GM21723 (cell line): ENCODE results near the gene GNAO1.

Experiments
- ATAC-seq: cut with Tn5 transposase; IDR thresholded peaks from one replicate; pipeline ENCODE4 v1.9.1; 2021; ENCODE audit warnings: mild to moderate bottlenecking, moderate library complexity; ENCODE audit not compliant: unreplicated experiment

GNAO1 gene

DNA sequence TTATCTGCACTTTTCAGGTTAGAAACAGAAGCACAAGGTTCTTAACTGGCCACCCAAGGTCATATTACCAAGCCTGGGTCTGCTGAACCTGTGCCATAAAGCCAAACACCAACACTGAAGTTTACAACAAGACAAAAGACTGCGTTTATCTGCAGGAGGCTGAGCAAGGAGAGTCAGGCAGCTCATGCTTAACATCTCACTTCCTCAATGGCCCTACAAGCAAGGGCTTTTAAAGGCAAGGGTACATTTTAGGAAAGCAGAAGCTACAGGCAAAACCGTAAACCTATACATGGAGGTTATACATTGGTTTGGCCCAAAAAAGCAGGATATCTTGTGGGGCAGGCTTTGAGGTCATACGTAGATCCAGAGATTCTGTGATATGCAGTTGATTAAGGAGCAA, 91.2 kb downstream of the GNAO1 start:
- ATAC-seq: no peak

DNA sequence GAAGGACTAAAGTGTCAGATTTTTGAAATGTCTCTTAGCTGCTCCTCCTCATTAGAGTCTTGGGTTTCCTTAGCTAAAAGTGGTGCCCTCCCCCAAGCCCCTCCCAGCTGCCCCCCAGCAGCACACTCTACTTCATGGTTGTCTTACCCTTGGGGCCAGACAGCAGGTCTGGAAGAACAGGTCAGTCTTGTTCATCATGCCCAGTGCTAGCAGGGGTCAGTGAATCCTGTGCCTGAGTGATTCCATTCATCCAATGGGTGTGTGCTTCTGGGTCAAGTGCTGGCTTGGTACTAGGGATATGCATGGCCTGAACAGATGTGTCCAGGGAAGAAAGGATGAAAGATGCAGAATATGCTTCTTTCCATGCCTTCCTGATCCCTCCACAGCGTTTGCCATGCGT, 93.2 kb downstream of the GNAO1 start:
- ATAC-seq: no peak

DNA sequence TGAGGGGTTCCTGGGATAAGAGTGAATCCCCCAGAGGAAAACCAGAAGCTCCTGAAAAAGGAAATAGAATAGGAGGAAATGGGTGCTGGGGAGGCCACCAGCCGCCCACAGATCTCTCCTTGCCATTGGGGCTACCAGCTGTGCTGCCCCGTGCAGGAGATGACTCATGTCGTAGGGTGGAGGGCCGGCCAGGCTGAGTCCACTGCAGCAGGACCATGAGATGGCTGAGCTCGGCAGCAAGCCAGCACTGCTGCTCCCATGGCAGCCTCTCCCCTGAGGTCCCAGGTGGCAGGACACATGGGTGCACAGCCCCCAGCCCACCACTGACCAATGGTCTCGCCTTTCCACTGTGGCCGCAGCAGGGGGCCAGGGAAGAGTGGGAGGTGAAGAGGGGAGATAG, 95.5 kb downstream of the GNAO1 start:
- ATAC-seq: no peak

DNA sequence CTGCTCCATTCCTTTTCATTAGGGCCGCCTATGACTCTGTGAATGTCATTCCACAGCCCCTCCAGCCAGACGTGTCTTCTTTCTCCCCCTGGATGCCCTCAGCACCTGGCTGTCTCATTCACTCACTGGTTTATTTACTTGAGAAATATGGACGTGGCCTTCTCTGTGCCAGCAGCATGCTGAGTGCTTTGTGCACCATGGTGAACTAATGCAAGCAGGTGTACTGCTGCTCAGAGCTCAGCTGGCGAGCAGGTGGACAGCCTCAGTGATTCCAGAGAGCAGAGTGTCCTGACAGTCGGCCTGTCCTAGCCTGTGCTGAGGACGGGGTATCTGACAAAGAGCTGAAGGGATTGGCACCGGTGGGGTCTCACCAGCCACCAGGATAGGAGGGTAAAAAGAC, 96.7 kb downstream of the GNAO1 start:
- ATAC-seq: no peak

DNA sequence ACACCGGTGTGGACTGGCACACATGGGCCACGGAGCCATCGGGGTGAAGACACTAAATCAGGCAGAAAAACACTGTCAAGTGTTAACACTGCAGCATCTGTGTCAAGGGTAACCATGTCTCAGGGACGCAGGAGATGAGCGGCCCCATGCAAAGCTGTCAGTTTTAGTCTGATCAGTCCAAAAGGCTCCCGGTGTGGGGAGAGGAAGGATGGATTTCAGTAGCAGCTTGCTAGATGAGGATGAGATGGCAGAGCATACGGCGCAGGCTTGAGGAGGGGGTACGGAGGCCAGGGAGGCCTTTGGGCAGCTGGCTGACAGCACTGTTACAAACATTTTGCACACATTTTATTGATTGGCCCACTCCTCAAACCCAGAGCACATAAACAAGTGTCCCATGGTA, 98.1 kb downstream of the GNAO1 start:
- no peak for ATAC-seq

DNA sequence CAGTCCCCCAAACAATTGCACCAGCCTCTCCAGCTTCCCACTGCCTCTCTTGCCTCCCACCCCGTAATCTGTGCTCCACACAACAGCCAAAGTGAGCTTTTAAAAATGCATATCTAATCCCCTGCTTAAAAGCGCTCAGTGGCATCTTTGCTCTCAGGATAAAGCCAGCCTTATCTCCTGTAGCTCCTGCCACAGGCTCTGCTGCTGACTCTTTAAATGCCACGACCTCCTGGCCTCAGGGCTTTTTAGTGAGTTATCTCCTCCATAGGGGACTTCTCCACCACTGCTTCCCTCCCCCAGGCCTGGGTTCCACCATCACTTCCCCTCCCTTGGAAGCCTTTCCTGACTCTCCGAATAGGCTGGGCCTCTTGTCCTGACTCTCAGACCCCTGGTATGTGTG, 98.6 kb downstream of the GNAO1 start:
- no peak for ATAC-seq

DNA sequence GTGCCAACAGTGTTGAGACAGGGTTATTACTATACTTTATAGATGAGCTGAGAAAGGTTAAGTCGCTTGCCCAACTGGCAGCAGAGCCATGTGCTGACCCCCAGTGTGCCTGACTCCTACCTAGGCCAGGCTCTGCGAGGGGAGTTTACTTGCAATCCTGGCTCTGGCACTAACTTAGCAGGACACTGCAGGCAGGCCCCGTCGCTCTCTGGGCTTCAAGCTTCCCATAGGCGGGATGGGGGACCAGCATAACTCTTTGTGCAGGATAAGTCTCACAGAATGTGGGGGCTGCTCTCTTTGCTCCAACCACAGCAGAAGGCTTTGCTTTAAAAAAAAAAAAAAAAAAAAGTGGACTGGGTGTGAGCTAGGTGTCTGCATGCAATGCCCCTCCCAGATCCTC, 102.7 kb downstream of the GNAO1 start:
- ATAC-seq: no peak

DNA sequence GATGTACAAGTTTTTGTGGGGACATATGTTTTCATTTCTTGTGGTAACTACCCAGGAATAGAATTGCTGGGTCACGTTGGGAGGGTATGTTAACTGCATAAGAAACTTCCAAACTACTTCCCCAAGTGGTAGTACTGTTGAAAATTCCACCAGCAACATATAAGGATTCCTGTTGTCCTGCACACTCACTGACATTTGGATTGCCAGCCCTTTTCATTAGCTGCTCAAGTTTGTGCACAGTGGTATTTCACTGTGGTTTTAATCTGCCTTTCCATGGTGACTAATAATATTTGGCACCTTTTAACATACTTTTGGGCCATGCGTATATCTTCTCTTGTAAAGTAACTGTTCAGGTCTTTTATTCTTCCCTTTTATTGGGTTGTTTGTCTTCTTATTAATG, 103.3 kb downstream of the GNAO1 start:
- ATAC-seq: no peak

DNA sequence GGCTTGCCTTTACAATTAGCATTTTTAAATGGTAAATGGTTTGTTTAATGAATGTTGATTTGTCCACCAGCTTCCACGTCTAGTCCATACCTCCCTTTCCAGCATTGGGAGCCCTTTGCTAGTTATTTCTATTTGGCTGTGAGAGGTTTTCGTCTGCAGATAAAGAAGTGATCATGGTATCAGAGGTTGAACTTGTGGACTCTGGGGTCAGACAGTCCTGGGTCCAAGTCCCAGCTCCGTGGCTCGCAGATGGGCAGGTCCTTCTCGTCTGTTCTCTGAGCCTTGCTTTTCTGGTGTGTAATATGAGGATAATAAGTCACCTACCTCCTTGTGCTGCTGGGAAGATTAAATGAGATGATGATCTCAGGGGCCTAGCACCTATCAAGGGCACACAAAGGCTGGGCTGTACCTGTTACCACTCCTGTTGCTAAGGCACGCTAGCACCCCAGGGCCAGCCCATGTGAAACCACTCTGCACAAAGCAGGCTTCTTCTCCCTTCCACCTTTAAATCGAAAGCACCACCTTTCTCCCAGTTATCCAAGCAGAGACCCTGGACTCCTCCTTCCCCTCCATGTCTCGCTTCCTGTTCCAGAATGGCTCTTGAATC, 103.9 kb downstream of the GNAO1 start:
- no peak for ATAC-seq

DNA sequence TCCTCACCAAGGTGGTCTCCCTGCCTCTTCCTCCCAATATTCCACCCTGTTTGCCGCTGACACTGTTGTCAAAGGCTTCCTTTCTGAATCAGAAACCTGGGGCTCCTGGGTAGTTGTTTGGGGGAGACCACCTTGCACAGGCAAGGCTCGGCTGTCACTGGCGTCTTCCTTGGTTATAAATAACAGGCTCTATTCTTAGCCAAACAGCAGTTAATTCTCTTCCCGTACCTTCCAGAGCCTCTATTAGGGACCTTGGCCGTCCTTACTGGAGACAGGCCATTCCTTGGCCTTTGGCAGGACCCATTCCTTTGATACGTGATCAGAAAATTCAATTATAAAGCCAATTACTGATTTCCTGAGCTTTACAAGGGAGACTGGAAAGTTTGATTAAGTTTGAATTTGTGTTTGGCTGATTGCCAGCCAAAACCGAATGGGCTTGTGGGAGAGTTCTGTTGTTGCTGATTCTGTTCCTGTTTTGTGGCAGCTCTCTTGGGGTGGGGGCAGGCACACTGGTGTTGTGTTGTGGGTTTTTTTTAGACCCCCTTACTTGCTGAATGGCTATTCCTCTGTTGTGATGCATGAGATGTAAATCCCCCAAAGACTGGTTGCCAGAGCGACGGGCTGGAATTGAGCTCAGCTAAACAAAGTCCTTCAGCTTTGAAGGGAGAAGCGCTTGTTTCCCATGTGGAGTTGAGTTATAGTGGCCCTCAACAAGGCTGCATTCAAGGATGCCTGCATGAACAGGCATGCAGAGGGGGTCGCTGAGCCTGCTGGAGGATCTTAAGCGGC, 104.6 kb downstream of the GNAO1 start:
- no peak for ATAC-seq

DNA sequence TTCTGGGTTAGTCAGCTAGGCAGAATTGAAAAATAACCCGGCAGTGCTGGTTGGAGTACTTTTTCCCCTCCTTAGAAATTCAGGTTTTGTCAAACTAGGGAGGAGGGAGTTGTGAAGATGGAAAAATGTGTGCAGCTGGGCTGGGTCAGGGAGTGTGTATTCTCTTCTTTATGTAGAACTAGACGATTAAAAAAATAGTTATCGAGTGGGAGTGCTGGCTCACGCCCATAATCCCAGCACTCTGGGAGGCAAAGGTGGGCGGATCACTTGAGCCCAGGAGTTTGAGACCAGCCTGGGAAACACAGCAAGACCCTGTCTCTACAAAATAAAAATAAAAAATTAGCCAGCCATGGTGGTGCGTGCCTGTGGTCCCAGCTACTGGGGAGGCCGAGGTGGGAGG, 106.4 kb downstream of the GNAO1 start:
- no peak for ATAC-seq

DNA sequence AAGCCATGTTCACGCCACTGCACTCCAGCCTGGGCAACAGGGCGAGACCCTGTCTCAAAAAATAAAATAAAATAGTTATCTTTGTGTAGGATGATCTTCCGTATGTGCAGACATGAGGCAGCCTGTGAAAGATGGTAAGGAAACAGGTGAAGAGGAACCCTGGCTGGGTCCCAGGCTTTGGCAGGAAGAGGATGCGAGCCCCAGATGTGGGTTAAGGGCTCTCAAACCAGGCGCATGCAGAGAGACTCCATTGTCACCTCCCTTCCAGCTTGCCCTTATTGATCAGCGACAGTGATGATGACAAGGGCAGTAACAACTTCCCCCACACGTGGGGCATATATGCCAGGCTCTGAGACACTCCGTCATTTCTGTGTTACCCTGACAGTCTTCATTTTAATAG, 106.8 kb downstream of the GNAO1 start:
- no peak for ATAC-seq

DNA sequence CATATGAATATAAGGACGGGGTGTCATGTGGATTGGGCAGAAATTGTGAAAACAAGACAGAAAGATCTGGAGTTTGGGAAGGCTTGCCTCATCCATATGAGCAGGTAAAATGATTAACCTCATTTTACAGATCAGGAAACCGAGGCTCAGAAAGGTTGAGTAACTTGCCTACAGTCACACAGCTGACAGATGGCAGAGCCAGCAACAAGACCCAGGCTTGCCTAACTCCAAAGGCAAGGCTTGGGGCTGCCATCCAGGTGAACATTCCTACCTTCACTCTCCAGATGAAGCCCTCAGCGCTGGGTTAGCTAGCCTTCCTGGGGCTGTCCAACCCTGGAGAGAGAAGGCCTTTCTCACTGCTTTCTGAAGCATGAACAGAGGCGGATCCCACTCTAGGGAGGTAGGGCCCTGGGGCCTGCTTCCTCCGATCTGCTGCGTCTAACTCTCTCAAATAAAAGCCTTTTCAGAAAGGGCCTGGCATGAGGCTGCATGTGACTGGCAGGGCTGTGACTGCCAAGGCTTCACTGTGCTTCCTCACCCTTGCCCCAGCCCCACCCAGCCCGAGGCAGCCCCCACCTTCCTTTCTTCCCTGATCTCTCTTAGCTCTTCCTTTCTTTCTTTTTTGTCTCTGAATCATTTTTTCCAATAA, 107.8 kb downstream of the GNAO1 start:
- ATAC-seq: no peak

DNA sequence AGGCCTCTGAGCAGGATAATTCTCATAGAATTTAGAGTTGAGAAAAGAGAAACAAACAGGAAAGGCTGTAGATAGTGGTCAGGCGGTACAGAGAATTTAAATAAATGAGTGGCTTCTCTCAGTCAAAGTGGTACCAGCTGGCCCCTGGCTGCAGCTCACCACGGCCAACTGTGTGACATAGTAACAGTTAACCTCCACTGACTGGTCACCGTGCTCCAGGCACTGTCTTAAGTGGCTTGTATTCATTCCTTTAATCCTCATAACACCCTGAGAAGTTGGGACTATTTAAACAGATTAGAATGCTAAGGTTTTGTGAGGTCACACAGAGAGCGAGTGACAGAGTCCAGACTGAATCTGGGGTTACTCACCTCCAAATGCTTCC, 108.9 kb downstream of the GNAO1 start:
- ATAC-seq: no peak

DNA sequence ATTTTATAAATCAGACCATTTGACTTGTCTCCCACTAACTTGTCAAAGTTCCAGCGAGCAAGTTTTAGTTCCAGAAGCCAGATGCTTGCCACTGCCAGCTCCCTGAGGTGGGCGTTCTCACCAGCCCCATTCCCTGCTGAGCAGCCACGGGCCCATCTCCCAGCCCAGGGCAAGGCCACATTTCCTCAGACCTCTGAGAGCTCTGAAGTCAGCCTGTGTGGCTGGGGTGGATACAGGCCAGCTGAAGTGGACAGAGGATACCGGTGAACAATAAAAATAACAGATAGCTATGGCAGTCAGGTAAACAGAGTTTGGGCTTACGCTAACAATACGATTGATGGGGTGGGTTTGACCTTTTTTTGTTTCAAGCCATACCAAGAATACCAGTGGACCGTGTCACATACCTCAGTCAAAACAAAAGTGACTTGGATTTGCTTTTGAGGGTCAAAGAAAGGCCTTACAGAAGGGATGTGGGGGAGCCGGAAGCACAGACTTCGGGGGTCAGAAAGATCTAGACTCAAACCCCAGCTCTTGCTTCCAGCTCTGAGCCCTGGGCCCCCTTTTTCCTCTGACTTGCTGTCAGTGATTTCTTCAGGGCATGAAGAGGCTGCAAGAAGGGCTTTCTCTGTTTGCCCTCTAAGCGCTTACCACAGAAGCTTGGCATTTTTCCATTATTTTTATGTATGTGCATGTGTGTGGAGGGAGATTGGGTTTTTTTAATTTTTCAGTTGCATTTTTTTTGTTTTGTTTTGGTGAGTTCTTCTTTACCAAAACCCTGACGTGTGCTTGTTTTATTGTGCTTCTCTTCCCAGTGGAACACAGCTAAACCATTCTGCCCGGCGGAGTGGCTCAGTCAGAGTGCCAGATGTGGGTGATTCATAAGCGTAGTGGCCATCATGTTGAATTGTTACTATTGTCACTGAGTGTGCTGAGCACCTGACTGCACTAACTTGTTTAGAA, 109.9 kb downstream of the GNAO1 start:
- ATAC-seq: no peak

DNA sequence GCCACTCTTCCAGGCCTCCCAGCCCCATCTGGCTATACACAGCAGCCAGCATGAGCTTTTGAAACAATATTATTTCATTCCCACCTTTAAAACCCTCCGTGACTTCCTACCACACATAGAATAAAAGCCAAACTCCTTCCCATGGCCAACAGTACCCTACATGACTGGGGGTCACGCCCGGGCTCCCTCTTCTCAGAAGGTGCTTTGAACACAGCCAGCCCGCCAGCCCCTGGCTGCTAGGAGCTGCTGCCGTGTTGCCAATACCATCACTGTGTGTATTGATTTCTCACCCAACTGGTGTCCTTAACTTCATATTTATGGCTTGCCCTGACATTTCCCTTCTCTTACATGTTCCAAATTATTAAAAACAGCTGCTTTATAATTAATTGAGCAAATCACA, 111.2 kb downstream of the GNAO1 start:
- ATAC-seq: no peak

DNA sequence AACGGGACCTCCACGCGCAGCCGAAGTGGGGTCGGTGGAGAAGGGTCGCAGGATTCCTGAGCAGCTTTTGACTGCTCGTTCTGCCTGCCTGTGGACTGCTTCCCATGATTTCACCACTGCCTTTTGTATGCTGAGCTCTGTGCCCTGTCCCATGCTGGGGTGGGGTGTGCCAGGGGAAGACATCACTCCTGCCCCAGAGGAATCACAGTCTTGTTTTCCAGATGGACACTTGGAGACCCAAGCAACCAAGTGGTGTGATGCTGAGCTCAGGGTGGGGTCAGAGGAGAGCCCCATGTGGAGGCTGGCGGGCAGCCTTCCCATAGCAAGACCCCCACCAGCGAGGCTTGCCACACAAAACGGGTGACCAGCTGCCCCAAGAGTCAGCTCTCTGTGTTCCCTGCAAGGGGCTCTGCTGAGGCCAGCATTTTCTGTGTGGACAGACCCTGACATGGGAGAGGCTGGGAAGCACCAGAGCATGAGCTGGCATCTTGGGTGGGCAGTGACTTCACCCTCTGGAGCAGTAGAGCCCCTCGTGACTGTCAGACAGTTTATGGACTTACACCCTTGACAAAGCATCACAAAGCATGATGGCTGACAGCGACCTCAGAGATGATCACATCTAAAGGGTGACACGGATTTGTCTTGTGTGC, 111.9 kb downstream of the GNAO1 start:
- ATAC-seq: no peak

DNA sequence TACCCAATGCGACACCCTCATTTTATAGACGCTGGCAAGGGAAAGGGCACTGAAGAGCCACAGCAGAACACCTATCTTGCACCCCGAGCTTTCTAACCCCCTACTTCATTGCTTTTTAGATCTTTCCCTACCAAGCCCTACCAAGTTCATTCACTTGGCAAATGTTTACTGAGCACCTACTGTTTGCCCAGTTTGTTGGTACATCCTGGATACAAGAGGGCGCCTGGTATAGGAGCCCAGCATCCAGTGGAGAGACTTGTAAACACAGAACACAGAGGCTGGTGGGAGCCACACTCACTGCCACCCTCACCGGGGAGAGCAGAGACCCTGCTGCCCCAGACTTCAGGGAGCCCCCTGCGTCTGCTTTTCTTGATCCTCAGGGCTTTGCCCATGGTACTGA, 112.6 kb downstream of the GNAO1 start:
- no peak for ATAC-seq

DNA sequence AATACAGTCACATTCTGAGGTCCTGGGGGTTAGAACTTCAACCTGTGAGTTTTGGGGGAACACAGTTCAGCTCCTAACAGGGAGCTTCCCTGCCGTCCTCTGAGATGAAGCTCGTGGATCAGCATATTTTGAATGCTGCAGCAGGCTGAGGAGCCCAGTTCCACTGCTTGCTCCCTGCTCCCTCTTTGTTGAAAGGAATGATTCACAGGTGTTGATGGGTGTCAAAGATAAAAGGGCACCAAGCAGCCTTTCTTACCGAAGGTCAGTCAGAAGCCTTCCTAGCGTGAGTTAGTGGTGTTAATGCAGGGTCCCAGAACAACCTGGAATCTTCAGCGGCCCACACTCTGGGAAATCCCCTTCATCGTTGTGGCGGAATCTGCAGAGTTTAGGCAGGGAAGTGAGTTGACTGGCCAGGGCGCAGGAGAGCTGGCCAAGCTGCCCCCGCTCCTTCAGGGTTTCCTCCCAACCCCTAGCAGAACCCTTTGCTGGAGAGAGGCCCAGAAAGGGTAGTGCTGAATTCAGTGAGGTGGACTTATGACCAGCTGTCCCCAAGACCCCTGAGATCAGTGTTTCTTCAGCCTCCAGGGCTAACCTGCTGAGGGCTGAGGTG, 114.8 kb downstream of the GNAO1 start:
- no peak for ATAC-seq
